Spinal cord (tissue), 10 donors: ENCODE measurements around the gene HPSE2. TPM values are rescaled to one million over a fixed set of nuclear protein-coding genes. Genes with fewer than 3 reads are reported as not detected.
A peak's percentile ranks its signal among the peaks of the same experiment; 100 is the strongest.

Experiments
- DNase-seq, 6 donors: peaks; one replicate each; pipeline versions ENCODE4 v3.0.0 to v3.0.0-alpha.2; 2013 to 2015; ENCODE audit warnings: low spot score in 6 of 6, low read depth in 4 of 6
- H3K27ac ChIP-seq: one replicate; pipeline ENCODE4 v1.5.1; 2013; ENCODE audit warnings: low read depth, low read length, control low read depth
- H3K27me3 ChIP-seq: one replicate; pipeline ENCODE4 v1.6.1; 2013; ENCODE audit warnings: low read length; ENCODE audit not compliant: control insufficient read depth, insufficient read depth
- H3K36me3 ChIP-seq: one replicate; pipeline ENCODE4 v1.6.1; 2013; ENCODE audit warnings: low read length; ENCODE audit not compliant: control insufficient read depth, insufficient read depth
- H3K4me1 ChIP-seq: one replicate; pipeline ENCODE4 v1.6.1; 2013; ENCODE audit warnings: low read length; ENCODE audit not compliant: control insufficient read depth, insufficient read depth
- H3K4me3 ChIP-seq: one replicate; pipeline ENCODE4 v1.5.1; 2013; ENCODE audit warnings: low read depth, low read length, control low read depth
- H3K9me3 ChIP-seq: one replicate; pipeline ENCODE4 v1.6.1; 2013; ENCODE audit warnings: low read length; ENCODE audit not compliant: control insufficient read depth, insufficient read depth
- WGBS: methylation state at CpG from one replicate; pipeline ENCODE4 v1.1.5; 2013; ENCODE audit warnings: missing lambda C conversion rate; ENCODE audit not compliant: insufficient coverage; 5-methylcytosine and 5-hydroxymethylcytosine counted together
- polyA plus RNA-seq, 2 donors: library from polyadenylated mRNA; unstranded; fragments of 120-200 nt; gene quantifications; one replicate each; pipeline ENCODE4 v1.2.1, GENCODE V29; 2013; ENCODE audit not compliant: insufficient read length in 2 of 2
- total RNA-seq, 2 donors: library from RNA; depleted of rRNA in 1 of 2; stranded (reverse); fragments of 120-200 nt in 1 of 2; fragments of >200 nt in 1 of 2; gene quantifications; one replicate each; pipeline versions ENCODE4 v1.2.3 to v1.2.4, GENCODE V29; 2013 to 2014
- donor health status: healthy.

Gene HPSE2
- total and polyA plus RNA-seq, 4 donors = 0.28 to 1.1 (median 0.93) TPM

GRCh38 chr10:98852686-98853085 is 383.0 kb downstream of the HPSE2 start:
- Histone ChIP-seq H3K4me3 (no peak overlapping the region), H3K27me3 (no peaks in the 10 kb centered on the region), H3K4me1 (no peaks in the 10 kb centered on the region), H3K27ac (no peak overlapping the region), H3K36me3 (no peaks in the 10 kb centered on the region), H3K9me3 (no peaks in the 10 kb centered on the region)
- WGBS = no CpG with 5 or more reads among the region's 1 CpG
- no peak for DNase-seq

- Histone ChIP-seq H3K36me3 (no peaks in the 10 kb centered on the region), H3K27me3 (no peaks in the 10 kb centered on the region), H3K9me3 (no peaks in the 10 kb centered on the region), H3K4me1 (no peaks in the 10 kb centered on the region), H3K4me3 (no peak overlapping the region), H3K27ac (no peak overlapping the region)
- 88% methylated on average over 1 of the region's 2 CpGs for WGBS
- DNase-seq = no peak
Observed at GRCh38 chr10:98848361-98848760, 387.3 kb downstream of the HPSE2 start.

GRCh38 chr10:98846787-98847186 is 388.9 kb downstream of the HPSE2 start:
- H3K4me3 ChIP-seq = no peak overlapping the region
- no peak for DNase-seq
- no CpG with 5 or more reads among the region's 2 CpGs for WGBS
- H3K27me3 ChIP-seq = no peaks in the 10 kb centered on the region
- H3K27ac ChIP-seq = no peak overlapping the region
- no peaks in the 10 kb centered on the region for H3K36me3 ChIP-seq
- no peaks in the 10 kb centered on the region for H3K9me3 ChIP-seq
- H3K4me1 ChIP-seq = no peaks in the 10 kb centered on the region

GRCh38 chr10:98833542-98833941 is 402.1 kb downstream of the HPSE2 start:
- no peaks in the 10 kb centered on the region for H3K27me3 ChIP-seq
- H3K4me1 ChIP-seq = no peaks in the 10 kb centered on the region
- H3K27ac ChIP-seq = no peak overlapping the region
- DNase-seq = no peak
- H3K36me3 ChIP-seq = no peaks in the 10 kb centered on the region
- no peaks in the 10 kb centered on the region for H3K9me3 ChIP-seq
- no peak overlapping the region for H3K4me3 ChIP-seq
- WGBS = no CpG with 5 or more reads among the region's 1 CpG

GRCh38 chr10:98832738-98833137 is 402.9 kb downstream of the HPSE2 start:
- no peak overlapping the region for H3K4me3 ChIP-seq
- WGBS = 60% methylated on average over 1 of the region's 2 CpGs
- H3K27ac ChIP-seq = no peak overlapping the region
- H3K36me3 ChIP-seq = no peaks in the 10 kb centered on the region
- peak in 1 of 6 donors; percentile 64 for DNase-seq
- no peaks in the 10 kb centered on the region for H3K27me3 ChIP-seq
- no peaks in the 10 kb centered on the region for H3K9me3 ChIP-seq
- H3K4me1 ChIP-seq = no peaks in the 10 kb centered on the region

GRCh38 chr10:98832196-98832595 is 403.5 kb downstream of the HPSE2 start:
- H3K36me3 ChIP-seq = no peaks in the 10 kb centered on the region
- no peaks in the 10 kb centered on the region for H3K4me1 ChIP-seq
- 95% methylated on average over 3 of the region's 3 CpGs for WGBS
- no peaks in the 10 kb centered on the region for H3K9me3 ChIP-seq
- H3K4me3 ChIP-seq = no peak overlapping the region
- DNase-seq = no peak
- no peaks in the 10 kb centered on the region for H3K27me3 ChIP-seq
- H3K27ac ChIP-seq = no peak overlapping the region

GRCh38 chr10:98831391-98831790 is 404.3 kb downstream of the HPSE2 start:
- Histone ChIP-seq H3K36me3 (no peaks in the 10 kb centered on the region), H3K4me1 (no peaks in the 10 kb centered on the region), H3K4me3 (no peak overlapping the region), H3K9me3 (no peaks in the 10 kb centered on the region), H3K27ac (no peak overlapping the region), H3K27me3 (no peaks in the 10 kb centered on the region)
- WGBS = no CpG with 5 or more reads among the region's 1 CpG
- no peak for DNase-seq

GRCh38 chr10:98825741-98826140 is 409.9 kb downstream of the HPSE2 start:
- Histone ChIP-seq H3K9me3 (no peaks in the 10 kb centered on the region), H3K27ac (no peak overlapping the region), H3K27me3 (no peaks in the 10 kb centered on the region), H3K36me3 (no peaks in the 10 kb centered on the region), H3K4me1 (no peaks in the 10 kb centered on the region), H3K4me3 (no peak overlapping the region)
- DNase-seq = no peak

GRCh38 chr10:98817396-98817795 is 418.3 kb downstream of the HPSE2 start:
- WGBS = 100% methylated on average over 3 of the region's 3 CpGs
- Histone ChIP-seq H3K4me3 (no peak overlapping the region), H3K9me3 (no peaks in the 10 kb centered on the region), H3K4me1 (no peaks in the 10 kb centered on the region), H3K27me3 (no peaks in the 10 kb centered on the region), H3K36me3 (no peaks in the 10 kb centered on the region), H3K27ac (no peak overlapping the region)
- DNase-seq = no peak

- peak in 1 of 6 donors; percentile 28 for DNase-seq
- Histone ChIP-seq H3K27ac (no peak overlapping the region), H3K4me3 (no peak overlapping the region), H3K27me3 (no peaks in the 10 kb centered on the region), H3K9me3 (no peaks in the 10 kb centered on the region), H3K4me1 (no peaks in the 10 kb centered on the region), H3K36me3 (no peaks in the 10 kb centered on the region)
- 59% methylated on average over 2 of the region's 8 CpGs for WGBS
Observed at GRCh38 chr10:98815039-98815885, 420.4 kb downstream of the HPSE2 start.
